Ovary (tissue), 3 donors: ENCODE measurements around the gene EML1.

Source experiments
- EP300 ChIP-seq: sonication (generic); formaldehyde crosslinking; IDR thresholded peaks from one replicate; pipeline ENCODE4 v1.6.1; 2017; ENCODE audit warnings: antibody characterized with exemption
- POLR2A ChIP-seq: fragments of 450-650 bp; IDR thresholded peaks from one replicate; pipeline ENCODE4 v1.6.1; 2017; ENCODE audit warnings: antibody characterized with exemption, mild to moderate bottlenecking, moderate library complexity
- TF ChIP-seq, protein P1 (sequence below), 3 donors: fragments of 450-650 bp in 2 of 3; fragments of 200-600 bp in 1 of 3; IDR thresholded peaks; one replicate each; pipeline versions ENCODE4 v1.5.1 to v1.8.0; 2016 to 2022; ENCODE audit warnings: antibody characterized with exemption in 3 of 3, mild to moderate bottlenecking in 1 of 3
- donor health status: DM: no; HTN: no; CAD: no.

DNA sequence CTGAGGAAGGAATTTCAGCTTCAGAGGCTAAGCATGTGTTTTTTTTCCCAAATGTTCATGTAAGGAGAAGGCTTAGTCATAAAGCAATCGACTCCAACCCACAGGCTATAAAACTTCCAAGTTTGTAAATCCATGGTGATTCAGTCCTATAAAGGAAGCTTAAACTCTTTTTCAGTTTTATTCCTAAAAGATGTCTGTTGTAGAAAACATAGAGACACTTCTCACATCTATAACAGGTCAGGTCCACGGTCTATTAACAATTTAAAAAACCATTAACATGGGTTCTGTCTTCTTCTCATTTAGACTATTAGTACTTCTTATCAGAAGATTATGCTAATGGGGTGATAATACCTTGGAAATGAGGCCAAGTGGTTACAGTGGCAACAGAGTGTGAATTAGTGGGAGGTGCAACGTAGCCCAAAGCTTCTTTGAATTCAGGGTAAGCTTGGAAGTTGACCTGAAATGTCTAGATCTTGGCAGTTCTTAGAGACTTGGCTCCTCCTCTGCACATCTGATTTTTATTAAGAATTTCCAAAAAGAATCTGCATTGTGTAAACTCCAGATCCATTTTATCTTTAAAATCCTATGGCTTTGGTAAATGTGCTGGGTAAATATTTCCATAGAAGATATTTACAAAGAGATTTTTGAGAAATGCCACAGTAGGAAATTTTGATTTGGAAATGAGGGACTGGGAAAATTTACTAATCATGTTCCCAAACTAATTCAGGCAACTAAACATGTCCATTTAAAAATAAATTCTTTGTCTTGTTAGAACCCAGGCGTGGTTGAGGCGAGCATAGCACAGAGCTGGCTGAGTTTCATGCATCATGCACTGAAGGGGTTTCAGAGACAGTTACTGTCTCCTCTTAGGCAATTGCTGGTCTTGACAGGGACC, 86.4 kb downstream of the EML1 start:
- TF ChIP-seq, protein P1, sequence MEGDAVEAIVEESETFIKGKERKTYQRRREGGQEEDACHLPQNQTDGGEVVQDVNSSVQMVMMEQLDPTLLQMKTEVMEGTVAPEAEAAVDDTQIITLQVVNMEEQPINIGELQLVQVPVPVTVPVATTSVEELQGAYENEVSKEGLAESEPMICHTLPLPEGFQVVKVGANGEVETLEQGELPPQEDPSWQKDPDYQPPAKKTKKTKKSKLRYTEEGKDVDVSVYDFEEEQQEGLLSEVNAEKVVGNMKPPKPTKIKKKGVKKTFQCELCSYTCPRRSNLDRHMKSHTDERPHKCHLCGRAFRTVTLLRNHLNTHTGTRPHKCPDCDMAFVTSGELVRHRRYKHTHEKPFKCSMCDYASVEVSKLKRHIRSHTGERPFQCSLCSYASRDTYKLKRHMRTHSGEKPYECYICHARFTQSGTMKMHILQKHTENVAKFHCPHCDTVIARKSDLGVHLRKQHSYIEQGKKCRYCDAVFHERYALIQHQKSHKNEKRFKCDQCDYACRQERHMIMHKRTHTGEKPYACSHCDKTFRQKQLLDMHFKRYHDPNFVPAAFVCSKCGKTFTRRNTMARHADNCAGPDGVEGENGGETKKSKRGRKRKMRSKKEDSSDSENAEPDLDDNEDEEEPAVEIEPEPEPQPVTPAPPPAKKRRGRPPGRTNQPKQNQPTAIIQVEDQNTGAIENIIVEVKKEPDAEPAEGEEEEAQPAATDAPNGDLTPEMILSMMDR (IDR thresholded peaks at IDR 0.05), result no peak
- TF ChIP-seq POLR2A (no peak), EP300 (no peak)
